Upper lobe of left lung (tissue), 6 donors: ENCODE measurements around the gene ZNF205. TPM values are rescaled to one million over a fixed set of nuclear protein-coding genes. Genes with fewer than 3 reads are reported as not detected.
"Not testable (repeated sequence)": the region's sequence is repeated elsewhere in the genome, so short reads cannot be mapped to it uniquely, and the experiment has no call there.

Experiments
- ATAC-seq, 2 donors: fragments of 200-7000 bp; cut with Tn5 transposase; one replicate each; pipeline ENCODE4 v1.9.1; 2022; ENCODE audit warnings: mild to moderate bottlenecking in 2 of 2, moderate library complexity in 2 of 2; ENCODE audit not compliant: low FRiP score in 2 of 2
- DNase-seq, 2 donors: peaks; one replicate each; pipeline ENCODE4 v3.0.0-alpha.2; 2019 to 2020
- H3K27ac ChIP-seq, 4 donors: fragments of 200-600 bp; sonication (generic); one replicate each; pipeline ENCODE4 v1.5.1; 2016 to 2019
- H3K27me3 ChIP-seq, 4 donors: fragments of 200-600 bp; sonication (generic); one replicate each; pipeline ENCODE4 v1.5.1; 2017 to 2019
- H3K36me3 ChIP-seq, 4 donors: fragments of 200-600 bp; sonication (generic); one replicate each; pipeline ENCODE4 v1.5.1; 2016 to 2019
- H3K4me1 ChIP-seq, 4 donors: fragments of 200-600 bp; sonication (generic); one replicate each; pipeline ENCODE4 v1.5.1; 2018 to 2019
- H3K4me3 ChIP-seq, 4 donors: fragments of 200-600 bp; sonication (generic); one replicate each; pipeline ENCODE4 v1.5.1; 2017 to 2019; ENCODE audit warnings: mild to moderate bottlenecking in 2 of 4, moderate library complexity in 1 of 4
- H3K9me3 ChIP-seq, 4 donors: fragments of 200-600 bp; sonication (generic); one replicate each; pipeline ENCODE4 v1.5.1; 2018 to 2019
- CTCF ChIP-seq, 6 experiments: fragments of 450-650 bp in 4 of 6; fragments of 200-600 bp in 2 of 6; sonication (generic) in 2 of 6; IDR thresholded peaks; one replicate each; pipeline ENCODE4 v1.5.1; 2016 to 2019; ENCODE audit warnings: antibody characterized with exemption in 6 of 6
- EP300 ChIP-seq, 4 donors: sonication (generic); formaldehyde crosslinking; IDR thresholded peaks; one replicate each; pipeline ENCODE4 v1.5.1; 2017; ENCODE audit warnings: antibody characterized with exemption in 4 of 4, control low read depth in 2 of 4
- POLR2A ChIP-seq, 4 donors: fragments of 450-650 bp; IDR thresholded peaks; one replicate each; pipeline ENCODE4 v1.5.1; 2016 to 2017; ENCODE audit warnings: antibody characterized with exemption in 4 of 4, mild to moderate bottlenecking in 2 of 4
- POLR2AphosphoS5 ChIP-seq, 2 donors: sonication (generic); formaldehyde crosslinking; IDR thresholded peaks; one replicate each; pipeline ENCODE4 v1.5.1; 2017; ENCODE audit warnings: antibody characterized with exemption in 2 of 2
- WGBS, 2 donors: methylation state at CpG; one replicate each; pipeline ENCODE4 v1.1.5; 2017 to 2018; 5-methylcytosine and 5-hydroxymethylcytosine counted together
- total RNA-seq, 6 donors: library from RNA; depleted of rRNA in 4 of 6; stranded (reverse); fragments of >200 nt in 4 of 6; gene quantifications; one replicate each; pipeline versions ENCODE4 v1.1.0 to v1.2.1, GENCODE V29; 2016 to 2021
- donor health status: DM: no; HTN: no; CAD: no; lungs with moderate emphysema.
- donor health status: DM: no; HTN: yes; CAD: no; lungs with severe emphysema.

The ZNF205 gene
- total RNA-seq, 6 donors from 2014 or later, result 13.8 to 25.2 (median 16.8) TPM

GRCh38 chr16:3080024-3080423, 32.4 kb upstream of the ZNF205 start:
- Histone ChIP-seq H3K9me3 (no peaks in the 10 kb centered on the region), H3K4me1 (peaks cover 0 to 12% (median 4%) of the 10 kb centered on the region in 4 donors), H3K27ac (no peak overlapping the region), H3K27me3 (no peaks in the 10 kb centered on the region), H3K4me3 (no peak overlapping the region), H3K36me3 (peaks cover 0 to 15% (median 0%) of the 10 kb centered on the region in 4 donors)
- no peak for ATAC-seq
- WGBS, 2 donors, result 88 to 90% methylated on average over 17 of the region's 17 CpGs
- DNase-seq, result peak in 1 of 2 donors; percentile 30
- TF ChIP-seq POLR2A (IDR thresholded peaks at IDR 0.05) (no peak), EP300 (IDR thresholded peaks at IDR 0.05) (no peak), POLR2AphosphoS5 (IDR thresholded peaks at IDR 0.05) (no peak), CTCF (IDR thresholded peaks at IDR 0.05) (no peak)

- not testable (repeated sequence) for H3K27me3 ChIP-seq, DNase-seq, H3K27ac ChIP-seq, H3K9me3 ChIP-seq, ATAC-seq, H3K4me3 ChIP-seq
- WGBS, 2 donors, result 92 to 95% methylated on average over 12 of the region's 13 CpGs
- Histone ChIP-seq H3K36me3 (peaks cover 0 to 10% (median 0%) of the 10 kb centered on the region in 4 donors), H3K4me1 (peaks cover 0 to 12% (median 6%) of the 10 kb centered on the region in 4 donors)
These were observed 30.4 kb upstream of the ZNF205 start for GRCh38 chr16:3081957-3082356.

- H3K27me3 ChIP-seq, H3K4me3 ChIP-seq, H3K9me3 ChIP-seq, H3K27ac ChIP-seq, ATAC-seq, H3K36me3 ChIP-seq, DNase-seq: not testable (repeated sequence)
- WGBS, 2 donors, result 98 to 100% methylated on average over 6 to 7 of the region's 8 CpGs
- peaks cover 12 to 27% (median 19%) of the 10 kb centered on the region in 4 donors for H3K4me1 ChIP-seq
These were observed 29.0 kb upstream of the ZNF205 start for GRCh38 chr16:3083408-3083807.

- WGBS, 2 donors, result 58 to 92% methylated on average over 1 of the region's 1 CpG
These were observed 27.9 kb upstream of the ZNF205 start for GRCh38 chr16:3084491-3084890.

GRCh38 chr16:3084969-3085670, 27.3 kb upstream of the ZNF205 start:
- Histone ChIP-seq H3K4me1 (peaks cover 24 to 39% (median 29%) of the 10 kb centered on the region in 4 donors), H3K27ac (peak overlapping the region in 1 of 4 donors; percentile 85), H3K27me3 (no peaks in the 10 kb centered on the region), H3K4me3 (no peak overlapping the region), H3K9me3 (no peaks in the 10 kb centered on the region), H3K36me3 (no peaks in the 10 kb centered on the region)
- DNase-seq, result no peak
- ATAC-seq, result no peak
- TF ChIP-seq EP300 (IDR thresholded peaks at IDR 0.05), result no peak
- TF ChIP-seq POLR2AphosphoS5 (IDR thresholded peaks at IDR 0.05), result no peak
- TF ChIP-seq CTCF (IDR thresholded peaks at IDR 0.05), result no peak
- 86% methylated on average over 7 of the region's 7 CpGs for WGBS, 2 donors

More at GRCh38 chr16:3084491-3084890, 27.9 kb upstream of the ZNF205 start:
- Histone ChIP-seq H3K27me3 (no peaks in the 10 kb centered on the region), H3K4me3 (no peak overlapping the region), H3K4me1 (peaks cover 21 to 38% (median 28%) of the 10 kb centered on the region in 4 donors), H3K9me3 (no peaks in the 10 kb centered on the region), H3K36me3 (no peaks in the 10 kb centered on the region), H3K27ac (no peak overlapping the region)
- ATAC-seq (no peak), DNase-seq (no peak)
- no peak for TF ChIP-seq POLR2A (IDR thresholded peaks at IDR 0.05)
- TF ChIP-seq CTCF (IDR thresholded peaks at IDR 0.05), result no peak
- no peak for TF ChIP-seq EP300 (IDR thresholded peaks at IDR 0.05)
- TF ChIP-seq POLR2AphosphoS5 (IDR thresholded peaks at IDR 0.05), result no peak
